ENCODE results near the gene GPRC5B.

The GPRC5B gene

DNA sequence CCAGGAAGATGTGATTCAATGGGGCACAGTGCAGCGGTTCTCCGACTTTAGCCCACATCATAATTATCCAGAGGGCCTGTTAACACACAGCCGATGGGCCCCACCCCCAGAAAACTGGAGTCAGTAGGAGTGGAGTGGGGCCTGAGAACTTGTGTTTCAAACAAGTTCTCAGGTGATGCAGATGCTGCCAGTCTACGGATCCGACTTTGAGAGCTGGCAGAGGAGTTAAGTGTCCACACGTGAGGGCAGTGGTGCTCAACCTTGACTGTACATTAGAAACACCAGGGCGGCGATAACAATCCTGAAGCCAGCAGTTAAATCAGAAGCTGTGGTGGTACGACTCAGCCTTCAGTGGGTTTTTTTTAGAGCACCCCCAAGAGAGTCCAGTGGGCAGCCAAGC, 75.0 kb downstream of the GPRC5B start:
- TF ChIP-seq ZFX (IDR thresholded peaks at IDR 0.05) (no peak), CTCF (conservative IDR thresholded peaks at IDR 0.05) (no peak)
- no peak overlapping the region for H3K27ac ChIP-seq

GRCh38 chr16:19809121-19809635, 75.5 kb downstream of the GPRC5B start:
- TF ChIP-seq ZFX (IDR thresholded peaks at IDR 0.05) (no peak), CTCF (conservative IDR thresholded peaks at IDR 0.05) (no peak)

GRCh38 chr16:19808061-19808641, 76.5 kb downstream of the GPRC5B start:
- H3K27ac ChIP-seq, result no peak overlapping the region
- TF ChIP-seq ZFX (IDR thresholded peaks at IDR 0.05) (no peak), CTCF (conservative IDR thresholded peaks at IDR 0.05) (no peak)

More at GRCh38 chr16:19809121-19809635, 75.5 kb downstream of the GPRC5B start:
- no peak overlapping the region for H3K27ac ChIP-seq
